Testis (tissue), 2 donors: Measurements from ENCODE around the gene MYO1E.

Experiments
- CTCF ChIP-seq, 3 experiments: fragments of 450-650 bp in 2 of 3; fragments of 200-600 bp in 1 of 3; sonication (generic) in 1 of 3; IDR thresholded peaks; one replicate each; pipeline ENCODE4 v1.5.1; 2016 to 2019; ENCODE audit warnings: antibody characterized with exemption in 3 of 3, mild to moderate bottlenecking in 2 of 3, moderate library complexity in 1 of 3
- POLR2A ChIP-seq: fragments of 450-650 bp; IDR thresholded peaks from one replicate; pipeline ENCODE4 v1.6.1; 2017; ENCODE audit warnings: antibody characterized with exemption, mild to moderate bottlenecking, moderate library complexity

- no peak for TF ChIP-seq CTCF (IDR thresholded peaks at IDR 0.05)
- TF ChIP-seq POLR2A = no peak
Measured at GRCh38 chr15:59413577-59413976, 40.9 kb upstream of the MYO1E start.
